Stimulated activated CD4-positive, alpha-beta T cell treated with anti-CD3 and anti-CD28 coated beads, Interleukin-1b, Interleukin-23, amount 100 ng/mL, for 24 hours (primary cell): ENCODE data around the gene LCMT2.

Source experiments
- DNase-seq, 4 experiments: peaks; one replicate each; pipeline ENCODE4 v3.0.0-alpha.2; 2020; ENCODE audit warnings: low read depth in 4 of 4, low spot score in 1 of 4

Gene LCMT2

GRCh38 chr15:43329960-43330779 lies at the start of gene LCMT2:
Gene LCMT2 (minus strand): TSS chr15:43330573. CDS start chr15:43330489, 84 bp downstream.
- DNase-seq, result peak; percentile 70 to 80 (median 78)

GRCh38 chr15:43378601-43379000 lies 48.2 kb upstream of the LCMT2 start:
- no peak for DNase-seq

- DNase-seq, result peak in 1 of 4 experiments; percentile 7
These were observed 45.8 kb upstream of the LCMT2 start for GRCh38 chr15:43376017-43376705.

- peak; percentile 47 to 73 (median 58) for DNase-seq
These were observed 40.9 kb upstream of the LCMT2 start, which contains the start of the genes TUBGCP4 and ZSCAN29 for GRCh38 chr15:43370975-43371974. Gene TUBGCP4 (plus strand): TSS chr15:43371101. CDS start chr15:43371355, 254 bp downstream. Gene ZSCAN29 (minus strand): TSS chr15:43371043. CDS start chr15:43369913, 1,130 bp downstream.

GRCh38 chr15:43370310-43370974 lies 40.1 kb upstream of the LCMT2 start:
- peak in 1 of 4 experiments; percentile 14 for DNase-seq

- DNase-seq, result no peak
These were observed 31.0 kb upstream of the LCMT2 start for GRCh38 chr15:43361313-43361903.

GRCh38 chr15:43360821-43361220 lies 30.4 kb upstream of the LCMT2 start:
- DNase-seq, result no peak

GRCh38 chr15:43352693-43353382 lies 22.5 kb upstream of the LCMT2 start:
- DNase-seq, result no peak

GRCh38 chr15:43347114-43347513 lies 16.7 kb upstream of the LCMT2 start:
- DNase-seq, result no peak

GRCh38 chr15:43346305-43346704 lies 15.9 kb upstream of the LCMT2 start:
- no peak for DNase-seq

GRCh38 chr15:43330780-43331087 lies 361 bp upstream of the LCMT2 start:
- no peak for DNase-seq

GRCh38 chr15:43329217-43329959 lies 985 bp downstream of the LCMT2 start:
- DNase-seq, result peak in 1 of 4 experiments; percentile 2

GRCh38 chr15:43325039-43325684 lies 5.2 kb downstream of the LCMT2 start:
- DNase-seq, result no peak

- DNase-seq, result no peak
These were observed 11.2 kb downstream of the LCMT2 start for GRCh38 chr15:43318990-43319771.

GRCh38 chr15:43317566-43318184 lies 12.7 kb downstream of the LCMT2 start:
- DNase-seq, result no peak

- DNase-seq, result no peak
These were observed 13.4 kb downstream of the LCMT2 start for GRCh38 chr15:43316971-43317346.
